HPDE6-E6E7 (cell line): ENCODE data around the gene GMCL2.

Source experiments
- DNase-seq: peaks from one replicate; pipeline ENCODE4 v3.0.0; 2011; ENCODE audit warnings: missing footprints; ENCODE audit errors: extremely low spot score

GMCL2 gene

DNA sequence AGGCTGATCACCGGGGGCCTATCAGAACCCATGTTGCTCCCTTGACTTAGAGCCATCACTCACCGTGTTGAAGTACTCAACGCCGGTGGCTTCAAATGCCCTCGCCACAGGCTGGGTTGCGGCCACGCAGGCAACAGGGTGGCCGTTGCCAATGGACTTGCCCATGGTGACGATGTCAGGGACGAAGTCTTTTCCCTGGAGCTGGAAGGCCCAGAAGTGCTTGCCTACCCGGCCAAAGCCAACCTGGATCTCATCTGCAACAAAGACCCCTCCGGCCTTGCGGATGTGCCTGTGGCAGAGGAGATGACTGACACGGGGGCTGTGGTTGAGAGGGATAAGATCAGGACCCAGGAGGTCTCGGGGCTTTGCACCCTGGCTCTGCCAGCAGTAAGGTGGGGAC is 35.1 kb upstream of the GMCL2 start:
- no peak for DNase-seq

DNA sequence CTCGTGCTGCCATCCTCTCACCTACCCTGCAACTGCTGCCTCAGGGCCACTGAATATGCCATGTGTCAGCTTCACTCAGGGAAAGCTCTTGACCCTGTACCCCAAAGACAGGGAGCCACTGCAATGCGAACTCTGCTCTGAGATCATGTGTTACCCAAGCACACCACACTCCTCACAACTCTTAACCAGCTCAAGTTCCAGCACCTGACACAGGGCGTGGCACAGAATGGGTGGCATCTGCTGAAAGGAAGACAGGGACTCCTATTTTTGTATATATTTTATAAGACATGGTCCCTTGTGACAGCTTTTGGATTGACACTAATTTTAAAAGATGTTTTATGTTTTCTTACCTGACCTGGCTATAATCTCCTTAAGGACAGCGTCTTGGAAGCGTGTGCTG is 34.7 kb upstream of the GMCL2 start:
- no peak for DNase-seq

DNA sequence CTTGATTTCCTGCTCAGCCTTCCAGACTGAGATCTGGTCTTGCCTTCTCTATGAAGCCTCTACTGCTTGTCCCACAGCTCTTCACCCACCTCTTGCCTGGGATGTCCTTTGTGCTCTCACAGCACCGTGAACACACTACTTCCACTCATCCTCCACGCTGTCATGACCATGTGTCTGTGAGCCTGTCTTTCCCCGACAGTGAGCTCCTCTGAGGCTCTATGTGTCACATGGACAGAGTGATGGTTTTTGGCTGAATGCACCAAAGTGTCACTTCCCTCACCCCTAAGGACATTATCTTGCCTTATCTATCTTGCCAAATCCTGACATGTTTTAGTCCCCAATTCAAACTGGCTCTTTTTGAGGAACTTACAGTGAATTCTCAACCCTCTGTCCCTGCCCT is 34.1 kb upstream of the GMCL2 start:
- DNase-seq = no peak

DNA sequence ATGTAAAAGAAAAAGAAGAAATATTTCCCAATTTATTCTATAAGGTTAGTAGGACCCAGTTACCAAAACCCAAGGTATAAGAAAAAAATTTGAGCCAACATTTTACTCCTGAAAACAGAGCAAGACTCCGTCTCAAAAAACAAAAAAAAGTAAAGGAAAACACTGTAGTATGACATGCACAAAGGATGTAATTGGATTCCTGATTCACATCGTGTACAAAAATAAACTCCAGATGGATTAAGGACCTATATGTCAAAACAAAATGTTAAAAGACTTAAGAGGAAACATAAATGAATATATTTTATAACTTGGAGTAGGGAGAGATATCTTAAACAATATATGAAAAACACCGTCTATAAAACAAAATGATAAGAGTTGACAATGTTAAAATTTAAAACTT is 31.7 kb upstream of the GMCL2 start:
- DNase-seq = no peak

DNA sequence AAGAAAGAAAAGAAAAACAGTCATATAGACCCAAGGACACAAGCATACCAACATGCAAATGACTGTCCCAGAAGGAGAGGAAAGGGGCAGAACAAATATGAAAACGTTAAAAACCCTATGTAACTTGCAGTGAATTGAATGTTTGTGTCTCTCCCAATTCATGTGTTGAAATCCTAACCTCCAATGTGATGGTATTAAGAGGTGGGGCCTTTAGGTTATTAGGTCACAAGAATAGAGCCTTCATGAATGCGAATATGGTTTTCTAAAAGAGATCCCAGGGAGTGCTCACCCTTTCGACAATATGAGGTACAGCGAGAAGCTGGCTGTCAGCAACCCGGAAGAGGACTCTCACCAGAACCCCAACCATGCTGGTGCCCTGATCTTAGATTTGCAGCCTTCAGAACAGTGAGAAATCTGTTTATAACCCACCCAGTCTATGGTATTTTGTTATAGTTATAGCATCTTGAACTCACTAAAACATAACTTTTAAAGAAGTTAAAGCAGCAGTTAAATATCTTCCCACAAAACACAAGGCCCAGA is 31.1 kb upstream of the GMCL2 start:
- DNase-seq = no peak

DNA sequence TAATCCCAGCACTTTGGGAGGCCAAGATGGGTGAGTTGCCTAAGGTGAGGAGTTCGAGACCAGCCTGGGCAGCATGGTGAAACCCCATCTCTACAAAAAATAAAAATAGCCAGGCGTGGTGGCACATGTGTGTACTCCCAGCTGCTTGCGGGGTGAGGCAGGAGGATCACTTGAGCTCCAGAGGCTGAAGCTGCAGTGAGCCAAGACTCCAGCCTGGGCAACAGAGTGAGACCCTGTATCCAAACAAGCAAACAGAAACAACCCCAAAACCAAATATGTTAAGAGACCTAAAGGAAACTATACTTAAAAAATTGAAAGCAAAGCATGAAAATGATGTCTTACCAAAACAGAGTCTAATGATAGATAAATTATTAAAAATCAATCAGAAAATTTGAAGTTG is 29.6 kb upstream of the GMCL2 start:
- DNase-seq = no peak

DNA sequence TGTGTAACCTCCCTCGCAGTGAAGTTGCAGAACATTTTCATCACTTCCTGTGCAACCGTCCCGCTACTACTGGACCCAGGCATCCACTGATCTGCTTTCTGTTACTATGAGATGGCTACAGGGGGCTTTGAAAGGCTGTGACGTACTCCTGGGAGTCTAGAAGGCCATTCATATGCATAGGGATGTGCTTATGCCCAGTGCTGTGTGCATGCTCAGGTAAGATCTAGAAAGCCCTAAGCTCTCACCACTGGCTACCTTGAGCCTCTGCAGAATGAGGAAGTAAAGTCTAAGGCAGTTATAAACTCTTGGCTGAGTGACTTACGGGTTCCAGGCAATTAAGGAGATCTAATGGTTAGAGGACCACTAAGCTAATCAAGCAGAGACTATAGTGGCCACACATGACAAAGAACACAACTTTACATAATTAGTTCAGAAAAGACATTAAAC is 28.9 kb upstream of the GMCL2 start:
- DNase-seq = no peak

DNA sequence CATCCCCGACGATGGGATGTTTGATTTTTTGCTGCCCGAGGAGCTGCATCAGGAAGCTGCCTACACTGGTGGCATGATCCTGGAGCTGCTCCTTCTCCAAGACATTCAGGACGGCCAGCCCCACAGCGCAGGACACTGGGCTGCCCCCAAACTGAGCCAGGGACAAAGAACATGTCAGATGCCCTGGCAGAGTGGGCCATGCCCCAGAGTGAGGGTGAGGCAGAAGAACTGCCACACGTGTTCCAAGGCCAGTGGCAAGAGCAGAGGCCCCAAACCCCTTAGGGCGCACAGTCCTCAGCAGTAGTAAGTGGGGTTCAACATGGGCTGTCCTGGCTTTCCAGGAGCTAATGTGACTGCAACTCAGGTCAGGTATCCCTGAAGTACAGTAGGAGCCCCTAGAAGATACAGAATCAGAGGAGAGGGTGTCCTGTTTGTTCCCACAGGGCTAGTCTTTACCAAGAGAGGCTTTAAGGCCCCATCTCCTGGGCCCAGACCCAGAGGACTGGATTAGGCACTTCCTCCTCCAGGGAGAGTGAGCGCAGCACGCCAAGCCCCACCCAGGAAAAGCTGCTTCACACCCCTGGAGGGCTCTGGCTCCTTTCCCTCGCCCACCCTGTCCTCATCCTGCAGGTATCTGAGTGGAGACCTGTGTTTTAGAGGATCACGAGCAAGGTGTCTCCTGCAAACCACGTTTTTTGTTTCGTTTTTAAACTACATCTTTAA is 28.3 kb upstream of the GMCL2 start:
- no peak for DNase-seq

DNA sequence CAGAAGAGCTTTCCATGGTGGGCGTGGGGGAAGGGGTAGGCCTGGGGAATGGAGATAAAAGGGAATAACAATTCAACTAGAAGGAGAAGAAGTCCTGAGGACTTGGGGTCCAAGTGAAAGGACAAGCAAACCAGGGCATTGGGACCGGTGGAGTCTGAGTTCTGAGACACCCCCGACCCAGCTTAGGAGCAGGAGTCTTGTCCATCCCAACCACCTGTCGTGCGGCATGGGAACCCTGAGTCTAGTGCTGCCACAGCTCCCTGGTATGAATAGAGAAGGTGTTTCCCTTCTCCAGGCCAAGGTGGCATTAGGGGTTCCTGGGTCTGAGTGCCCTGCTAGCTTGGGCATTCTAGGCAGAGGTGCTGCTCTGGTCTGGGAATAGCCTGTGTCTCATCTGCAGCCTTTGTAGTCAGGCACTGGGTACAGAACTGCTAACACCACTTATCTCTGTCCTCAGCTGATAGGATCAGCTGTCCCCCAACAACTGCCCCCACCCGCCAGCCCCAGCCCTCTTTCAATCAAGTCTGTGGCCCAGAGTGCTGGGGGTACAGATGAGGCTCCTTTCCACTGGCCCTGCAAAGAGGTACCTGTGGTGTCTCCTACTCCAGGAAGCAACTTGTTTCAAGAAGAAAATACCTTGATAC is 27.1 kb upstream of the GMCL2 start:
- no peak for DNase-seq

DNA sequence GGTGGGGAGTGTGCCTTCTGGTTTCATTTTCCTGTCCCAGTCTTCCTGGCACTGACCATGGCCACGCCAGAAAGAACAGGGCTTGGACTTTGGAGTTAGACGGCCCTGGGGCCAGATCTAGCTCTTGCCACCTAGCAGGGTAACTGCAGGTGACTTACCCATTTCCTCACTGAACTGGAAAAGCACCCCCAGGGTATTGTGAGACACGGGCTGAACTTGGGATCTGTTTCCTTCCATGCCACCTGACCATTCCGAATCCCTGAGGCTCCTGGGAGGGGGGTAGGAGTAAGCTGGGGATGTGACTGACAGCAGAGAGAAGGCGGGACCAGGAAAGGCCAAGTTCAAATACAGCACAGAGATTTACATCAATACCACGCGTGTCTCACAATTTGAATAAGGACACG is 26.6 kb upstream of the GMCL2 start:
- DNase-seq = no peak

DNA sequence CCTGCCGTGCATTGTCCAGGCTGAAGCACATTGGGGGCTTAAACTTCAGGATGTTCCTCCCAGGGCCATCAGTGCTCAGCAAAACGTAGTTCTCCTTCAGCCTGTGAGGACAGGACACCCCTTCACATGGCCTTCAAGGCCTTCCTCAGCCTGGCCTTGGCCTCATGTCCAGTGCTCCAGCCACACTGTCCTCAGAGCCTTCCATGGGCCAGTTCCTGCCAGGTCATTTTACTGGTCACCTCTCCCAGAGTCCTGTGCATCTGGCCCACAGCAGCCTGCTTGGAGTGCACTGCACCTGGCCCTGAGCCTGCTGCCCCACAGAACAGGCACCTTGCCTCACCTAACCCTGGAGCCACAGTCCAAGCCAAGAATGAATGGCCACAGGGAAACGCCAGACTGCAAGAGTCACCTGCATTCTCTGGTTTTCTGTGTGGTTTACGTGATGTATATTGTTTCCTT is 25.9 kb upstream of the GMCL2 start:
- DNase-seq = no peak

DNA sequence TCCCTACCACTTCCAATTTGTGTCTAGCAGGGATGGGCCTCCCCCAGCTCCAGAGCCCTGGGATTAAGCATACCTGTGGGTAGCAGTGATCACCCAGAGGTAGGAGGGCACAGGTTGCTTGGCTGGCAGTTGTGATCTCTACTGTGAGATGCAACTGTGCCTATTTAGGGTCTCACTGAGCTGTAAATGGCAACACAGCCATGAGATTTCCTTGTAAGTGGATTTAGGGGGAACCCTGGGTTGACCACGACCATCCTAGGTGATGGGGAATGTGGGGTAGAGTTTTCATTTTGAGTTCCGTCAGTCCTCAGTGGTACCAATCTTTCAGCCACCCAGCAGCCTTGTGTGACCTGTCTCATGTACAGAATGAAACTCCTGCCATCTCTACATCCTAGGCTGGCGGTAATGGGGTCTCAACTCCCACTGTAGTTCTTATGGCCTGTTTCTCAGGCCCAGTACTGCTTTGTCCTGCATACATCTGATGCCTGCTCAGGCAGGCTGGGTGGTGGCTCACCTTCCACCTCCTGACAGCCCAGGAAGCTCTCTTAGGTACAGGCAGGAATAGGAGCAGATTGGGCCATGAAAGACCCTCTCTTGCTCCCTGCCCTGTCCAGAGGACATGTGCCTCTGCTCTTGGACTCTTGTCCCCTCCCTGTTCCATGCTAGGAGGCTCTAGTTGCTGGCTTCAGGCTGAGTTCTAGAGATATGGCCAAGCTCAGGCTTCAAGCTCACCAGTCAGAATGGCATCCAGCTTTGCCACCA is 25.3 kb upstream of the GMCL2 start:
- no peak for DNase-seq

DNA sequence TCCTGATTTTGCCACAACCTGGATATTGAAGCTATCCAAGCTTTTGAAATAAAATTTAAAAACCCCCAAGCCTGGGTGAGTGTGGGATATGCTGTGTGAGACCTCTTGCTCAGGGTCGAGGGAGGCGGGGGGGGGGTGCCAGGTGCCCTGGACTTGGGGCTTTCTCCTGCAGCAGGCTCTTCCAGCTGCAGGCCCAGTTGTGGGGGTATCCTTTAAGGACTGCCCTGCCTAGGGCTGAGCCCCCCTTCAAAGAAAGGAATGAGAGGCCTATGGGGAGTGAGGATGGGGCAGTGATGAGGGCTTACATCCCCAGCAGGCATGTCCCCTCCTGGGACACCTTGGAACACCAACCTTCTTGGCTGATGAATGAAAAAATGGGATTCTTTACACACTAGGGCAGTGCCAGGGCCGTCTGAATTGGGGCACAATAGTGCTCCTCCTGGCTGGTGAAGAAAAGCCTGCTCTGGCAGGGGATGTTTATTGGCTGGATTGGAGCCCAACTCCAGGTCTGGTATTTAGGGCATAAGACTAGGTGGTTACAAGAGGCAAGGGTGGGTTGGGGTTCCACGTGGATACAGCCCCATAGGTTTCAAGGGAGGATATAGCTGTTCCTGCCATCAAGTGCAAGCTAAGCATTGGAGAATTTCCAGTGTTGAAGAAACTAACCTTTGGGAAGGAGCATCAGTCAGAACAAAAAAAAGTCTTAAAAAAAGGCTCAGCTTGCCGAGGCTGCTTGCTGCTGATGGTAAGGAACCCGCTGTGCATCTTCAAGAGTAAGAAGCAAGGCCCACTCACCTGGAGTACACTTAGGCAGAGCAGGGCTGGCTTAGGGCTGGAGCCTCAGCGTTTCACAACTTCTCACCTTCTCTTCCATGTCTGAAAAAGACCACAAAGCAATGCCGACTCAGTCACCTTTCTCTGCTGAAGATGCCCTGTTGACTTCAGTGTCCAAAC is 24.2 kb upstream of the GMCL2 start:
- no peak for DNase-seq

DNA sequence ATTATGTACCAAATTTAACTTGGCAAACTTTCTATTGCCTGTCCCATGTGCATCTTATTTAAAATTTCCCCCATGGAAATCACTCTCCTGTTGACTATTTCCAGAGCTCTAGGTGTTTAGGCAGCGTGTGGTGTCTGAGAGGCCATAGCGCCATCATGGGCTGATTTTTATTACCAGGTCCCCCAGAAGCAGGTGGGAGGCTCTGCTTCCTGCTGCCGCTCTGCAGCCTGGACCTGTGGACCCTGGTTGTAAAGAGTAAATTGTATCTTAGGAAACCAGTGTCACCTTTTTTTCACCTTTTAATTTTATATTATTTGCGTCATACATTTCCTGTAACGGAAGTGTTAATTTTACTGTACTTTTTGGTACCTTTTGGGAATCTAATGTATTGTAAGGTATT is 23.5 kb upstream of the GMCL2 start:
- DNase-seq = no peak

DNA sequence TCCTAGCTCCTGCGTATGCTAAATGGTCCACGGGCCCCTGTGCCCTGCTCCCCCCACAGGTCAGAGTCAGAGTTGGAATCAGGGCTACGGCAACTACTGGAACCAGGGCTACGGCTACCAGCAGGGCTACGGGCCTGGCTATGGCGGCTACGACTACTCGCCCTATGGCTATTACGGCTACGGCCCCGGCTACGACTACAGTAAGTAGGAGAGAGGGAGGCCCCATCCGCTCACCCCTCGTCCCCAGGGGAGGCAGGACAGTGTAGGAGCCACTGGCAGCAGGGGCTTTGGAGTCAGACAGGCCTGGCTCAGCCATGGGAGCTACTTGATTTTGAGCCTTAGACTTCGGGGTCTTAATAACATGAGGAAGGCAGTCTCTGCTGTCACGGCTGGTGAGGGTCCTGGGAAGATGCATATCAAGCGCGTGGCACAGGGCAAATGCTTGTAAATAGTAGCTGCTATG is 22.9 kb upstream of the GMCL2 start:
- no peak for DNase-seq

DNA sequence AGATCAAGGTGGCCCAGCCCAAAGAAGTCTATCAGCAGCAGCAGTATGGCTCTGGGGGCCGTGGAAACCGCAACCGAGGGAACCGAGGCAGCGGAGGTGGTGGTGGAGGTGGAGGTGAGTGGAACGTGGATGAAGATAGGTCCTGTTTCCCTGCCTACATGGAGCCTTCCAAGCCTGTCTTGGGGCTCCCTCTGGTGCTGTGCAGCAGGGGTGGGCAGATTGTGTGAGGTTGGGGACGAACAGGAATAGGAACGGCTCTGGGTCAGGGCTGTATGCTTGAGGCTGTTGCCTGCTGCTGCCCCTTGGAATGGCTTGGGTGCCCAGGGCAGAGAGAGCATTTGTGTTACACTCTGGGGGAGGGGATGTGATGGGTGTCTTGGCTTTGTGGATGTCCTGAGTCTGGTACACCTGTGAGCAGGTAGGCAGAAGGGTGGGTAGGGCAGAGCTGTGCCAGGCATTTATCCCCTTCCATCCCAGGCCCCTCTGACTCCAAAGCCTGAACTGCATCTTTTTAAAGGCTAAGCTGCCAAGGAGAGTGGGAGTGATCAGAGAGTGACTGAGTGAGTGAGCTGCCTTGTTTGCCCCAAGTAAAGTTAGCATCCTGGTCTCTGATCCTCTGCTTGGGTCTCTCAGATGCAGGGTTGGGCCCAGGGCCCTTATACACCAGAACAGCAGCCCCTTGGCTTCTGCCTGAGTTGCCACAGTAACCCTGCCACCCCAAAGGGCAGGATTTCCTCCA is 22.3 kb upstream of the GMCL2 start:
- no peak for DNase-seq

DNA sequence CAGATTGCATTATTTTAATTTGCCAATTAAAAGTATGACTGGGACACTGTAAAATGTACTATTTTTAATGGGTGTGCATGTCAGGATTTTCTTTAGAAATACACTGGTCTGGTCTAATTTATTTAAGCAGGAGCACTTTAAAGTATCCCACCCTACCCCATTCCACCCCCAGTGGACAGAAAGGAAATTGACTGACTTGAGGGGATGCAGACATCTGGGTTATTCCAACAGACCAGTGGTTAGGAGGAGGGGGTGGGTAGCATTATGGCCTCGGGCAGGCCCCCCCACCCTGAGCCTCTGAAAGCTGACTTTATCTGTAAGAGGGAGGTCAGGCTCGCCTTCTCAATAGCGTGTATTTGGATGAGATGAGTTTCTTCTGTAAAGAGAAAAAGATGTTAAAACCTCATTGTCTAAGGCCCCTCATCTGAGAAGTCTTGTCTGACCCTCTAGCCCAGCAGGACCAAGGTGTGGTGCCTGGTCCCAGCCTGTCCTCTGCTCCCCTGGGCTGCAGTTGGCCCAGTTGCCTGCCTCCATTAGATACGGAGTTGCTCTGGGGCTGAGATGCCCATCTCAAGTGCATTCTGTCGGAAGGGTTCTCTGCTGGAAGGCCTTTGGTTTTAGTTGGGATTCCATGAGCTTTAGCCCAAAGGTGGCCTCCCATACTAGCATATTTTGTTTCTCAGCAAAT is 21.5 kb upstream of the GMCL2 start:
- DNase-seq = no peak

DNA sequence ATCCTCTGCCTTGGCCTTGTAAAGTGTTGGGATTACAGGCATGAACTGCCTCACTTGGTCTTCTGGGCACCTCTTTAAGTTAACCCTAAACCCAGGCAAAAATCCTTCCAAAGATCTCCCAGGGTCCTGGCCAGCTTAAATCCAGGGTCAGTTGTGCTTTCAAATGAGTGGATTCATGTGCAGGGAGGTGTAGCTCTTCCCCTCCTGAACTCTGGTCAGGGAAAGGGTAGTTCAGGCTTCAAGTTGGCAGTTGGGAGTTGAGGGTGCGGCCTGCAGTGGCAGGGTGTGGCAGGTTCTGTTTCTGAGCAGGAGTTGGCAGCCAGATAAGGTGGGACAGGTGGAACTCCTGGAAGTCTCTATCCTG is 20.7 kb upstream of the GMCL2 start:
- DNase-seq = no peak

DNA sequence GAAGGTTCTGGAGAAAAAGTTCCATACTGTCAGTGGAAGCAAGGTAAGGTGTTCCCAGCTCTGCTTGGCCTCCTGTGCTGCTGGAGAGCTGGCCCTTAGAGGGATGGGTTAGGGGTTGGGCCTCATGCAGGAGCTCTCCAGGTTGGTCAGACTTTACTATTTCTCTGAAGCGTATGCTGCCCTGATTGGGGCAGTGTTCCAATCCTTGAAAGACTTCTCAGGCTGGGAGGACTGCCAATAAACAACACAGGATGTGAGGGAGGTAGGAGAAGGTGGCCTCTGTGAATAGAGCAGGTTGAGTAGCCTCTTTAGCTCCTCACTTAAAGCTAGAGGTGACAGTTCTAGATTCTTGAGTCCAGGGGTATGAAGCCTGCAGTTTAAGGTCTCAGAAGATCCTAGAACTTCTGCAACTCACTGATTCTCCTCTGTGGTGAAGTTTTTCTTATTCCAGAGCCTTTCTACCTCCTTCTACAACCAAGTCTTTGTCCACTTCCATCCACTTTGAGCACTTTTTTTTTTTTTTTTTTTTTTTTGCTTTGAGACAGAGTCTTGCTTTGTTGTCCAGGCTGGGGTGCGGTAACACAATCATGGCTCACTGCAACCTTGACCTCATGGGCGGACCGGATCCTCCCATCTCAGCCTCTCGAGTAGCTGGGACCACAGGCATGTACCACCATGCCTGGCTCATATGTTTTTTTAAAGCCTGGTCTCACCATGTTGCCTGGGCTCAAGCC is 20.2 kb upstream of the GMCL2 start:
- DNase-seq = no peak
